ENCODE results near the gene H19. TPM values are rescaled to one million over a fixed set of nuclear protein-coding genes. Genes with fewer than 3 reads are reported as not detected.

The H19 gene
- total and polyA plus RNA-seq, 4 donors = 194 to 16,780 (median 332) TPM

- H3K9ac ChIP-seq (ENCODE audit: low read depth in 1 of 2, low read length in 2 of 2) = no peak overlapping the region
- DNase-seq (ENCODE audit: low spot score) = no peak
These were observed 33.8 kb downstream of the H19 start for GRCh38 chr11:1963864-1964263.

DNA sequence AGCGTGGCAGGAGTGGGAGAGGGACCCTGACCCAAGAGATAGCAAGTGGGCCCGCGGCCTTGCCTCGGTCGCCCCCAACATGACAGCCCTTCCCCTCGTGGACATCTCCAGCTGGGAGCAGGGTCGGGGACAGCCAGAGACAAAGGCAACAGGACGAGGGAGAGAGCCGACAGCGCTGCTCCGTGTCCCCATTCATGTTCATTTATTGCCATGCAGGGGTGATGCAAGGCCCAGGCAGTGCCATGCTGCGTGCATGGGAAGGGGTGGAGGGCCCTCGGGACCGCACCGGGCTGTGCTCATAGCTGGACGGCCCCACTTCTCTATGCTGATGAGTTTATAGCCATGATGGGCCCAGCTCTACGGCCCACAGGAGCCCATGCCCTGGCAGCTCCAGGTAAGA, 37.9 kb downstream of the H19 start:
- WGBS = 94% methylated on average over 9 of the region's 17 CpGs
- H3K27ac ChIP-seq (ENCODE audit: low read depth in 1 of 2, low read length in 2 of 2) = no peak overlapping the region
- no peak for DNase-seq (ENCODE audit: low spot score)
- no peaks in the 10 kb centered on the region for H3K27me3 ChIP-seq (ENCODE audit: control insufficient read depth in 4 of 4, insufficient read depth in 4 of 4, low read length in 3 of 4)
- no peak overlapping the region for H3K4me3 ChIP-seq (ENCODE audit: low read depth in 1 of 3, low read length in 3 of 3)
- no peak overlapping the region for H3K9ac ChIP-seq (ENCODE audit: low read depth in 1 of 2, low read length in 2 of 2)
- H3K36me3 ChIP-seq (ENCODE audit: control insufficient read depth in 4 of 4, insufficient read depth in 3 of 4, low read depth in 1 of 4, low read length in 3 of 4) = no peaks in the 10 kb centered on the region
- TF ChIP-seq JUND (IDR thresholded peaks at IDR 0.05) = no peak
- no peaks in the 10 kb centered on the region for H3K9me3 ChIP-seq (ENCODE audit: control insufficient read depth in 4 of 4, low read length in 3 of 4)
- H3K4me1 ChIP-seq (ENCODE audit: control insufficient read depth in 4 of 4, insufficient read depth in 4 of 4, low read length in 3 of 4) = no peaks in the 10 kb centered on the region

More at GRCh38 chr11:1963864-1964263, 33.8 kb downstream of the H19 start:
- Histone ChIP-seq H3K27ac (ENCODE audit: low read depth in 1 of 2, low read length in 2 of 2) (no peak overlapping the region), H3K9me3 (ENCODE audit: control insufficient read depth in 4 of 4, low read length in 3 of 4) (no peaks in the 10 kb centered on the region), H3K4me3 (ENCODE audit: low read depth in 1 of 3, low read length in 3 of 3) (no peak overlapping the region), H3K36me3 (ENCODE audit: control insufficient read depth in 4 of 4, insufficient read depth in 3 of 4, low read depth in 1 of 4, low read length in 3 of 4) (no peaks in the 10 kb centered on the region), H3K4me1 (ENCODE audit: control insufficient read depth in 4 of 4, insufficient read depth in 4 of 4, low read length in 3 of 4) (no peaks in the 10 kb centered on the region), H3K27me3 (ENCODE audit: control insufficient read depth in 4 of 4, insufficient read depth in 4 of 4, low read length in 3 of 4) (no peaks in the 10 kb centered on the region)
- TF ChIP-seq FOXA1 (IDR thresholded peaks at IDR 0.05) = no peak
- TF ChIP-seq, protein P1, sequence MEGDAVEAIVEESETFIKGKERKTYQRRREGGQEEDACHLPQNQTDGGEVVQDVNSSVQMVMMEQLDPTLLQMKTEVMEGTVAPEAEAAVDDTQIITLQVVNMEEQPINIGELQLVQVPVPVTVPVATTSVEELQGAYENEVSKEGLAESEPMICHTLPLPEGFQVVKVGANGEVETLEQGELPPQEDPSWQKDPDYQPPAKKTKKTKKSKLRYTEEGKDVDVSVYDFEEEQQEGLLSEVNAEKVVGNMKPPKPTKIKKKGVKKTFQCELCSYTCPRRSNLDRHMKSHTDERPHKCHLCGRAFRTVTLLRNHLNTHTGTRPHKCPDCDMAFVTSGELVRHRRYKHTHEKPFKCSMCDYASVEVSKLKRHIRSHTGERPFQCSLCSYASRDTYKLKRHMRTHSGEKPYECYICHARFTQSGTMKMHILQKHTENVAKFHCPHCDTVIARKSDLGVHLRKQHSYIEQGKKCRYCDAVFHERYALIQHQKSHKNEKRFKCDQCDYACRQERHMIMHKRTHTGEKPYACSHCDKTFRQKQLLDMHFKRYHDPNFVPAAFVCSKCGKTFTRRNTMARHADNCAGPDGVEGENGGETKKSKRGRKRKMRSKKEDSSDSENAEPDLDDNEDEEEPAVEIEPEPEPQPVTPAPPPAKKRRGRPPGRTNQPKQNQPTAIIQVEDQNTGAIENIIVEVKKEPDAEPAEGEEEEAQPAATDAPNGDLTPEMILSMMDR (IDR thresholded peaks at IDR 0.05; ENCODE audit: low read depth, low read length, missing input control) = no peak
- TF ChIP-seq RXRA (IDR thresholded peaks at IDR 0.05) = no peak
- TF ChIP-seq RAD21 (IDR thresholded peaks at IDR 0.05) = no peak
- no peak for TF ChIP-seq ATF3 (IDR thresholded peaks at IDR 0.05)
- no peak for TF ChIP-seq MAX (IDR thresholded peaks at IDR 0.05)
- no peak for TF ChIP-seq HNF4G (IDR thresholded peaks at IDR 0.05)
- no peak for TF ChIP-seq JUND (IDR thresholded peaks at IDR 0.05)
- 98% methylated on average over 5 of the region's 20 CpGs for WGBS

DNA sequence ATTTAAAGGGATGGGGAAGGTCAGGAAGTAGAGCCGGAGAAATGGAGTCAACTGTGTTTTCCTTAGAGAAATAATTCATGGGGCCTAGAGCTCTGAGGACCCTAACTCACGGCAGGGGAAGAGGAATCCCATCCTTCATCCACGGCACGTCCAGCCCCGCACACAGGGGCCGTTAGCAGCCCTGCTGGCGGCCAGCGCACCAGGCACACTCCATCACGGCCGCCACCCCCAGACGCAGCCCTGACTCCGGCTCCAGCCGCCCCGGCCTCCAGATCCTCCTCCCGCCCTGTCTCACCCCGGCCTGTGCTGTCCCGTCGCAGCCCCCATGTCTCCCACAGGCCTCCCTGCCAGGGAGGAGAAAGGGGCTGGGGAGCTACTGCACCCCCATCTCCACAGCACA, 39.3 kb downstream of the H19 start:
- Histone ChIP-seq H3K9me3 (ENCODE audit: control insufficient read depth in 4 of 4, low read length in 3 of 4) (no peaks in the 10 kb centered on the region), H3K27me3 (ENCODE audit: control insufficient read depth in 4 of 4, insufficient read depth in 4 of 4, low read length in 3 of 4) (no peaks in the 10 kb centered on the region), H3K4me3 (ENCODE audit: low read depth in 1 of 3, low read length in 3 of 3) (no peak overlapping the region), H3K36me3 (ENCODE audit: control insufficient read depth in 4 of 4, insufficient read depth in 3 of 4, low read depth in 1 of 4, low read length in 3 of 4) (no peaks in the 10 kb centered on the region), H3K9ac (ENCODE audit: low read depth in 1 of 2, low read length in 2 of 2) (no peak overlapping the region), H3K4me1 (ENCODE audit: control insufficient read depth in 4 of 4, insufficient read depth in 4 of 4, low read length in 3 of 4) (peaks cover 0 to 1% (median 0%) of the 10 kb centered on the region in 4 donors), H3K27ac (ENCODE audit: low read depth in 1 of 2, low read length in 2 of 2) (no peak overlapping the region)
- WGBS = no CpG with 5 or more reads among the region's 18 CpGs
- DNase-seq (ENCODE audit: low spot score) = no peak
- TF ChIP-seq TAF1 (conservative IDR thresholded peaks at IDR 0.05) = no peak
- no peak for TF ChIP-seq EGR1 (IDR thresholded peaks at IDR 0.05; ENCODE audit: low read depth in 2 of 2)
- no peak for TF ChIP-seq MAX (IDR thresholded peaks at IDR 0.05)
- no peak for TF ChIP-seq RXRA (IDR thresholded peaks at IDR 0.05)
